HepG2 (cell line): Measurements from ENCODE around the gene DOCK4. TPM values are rescaled to one million over a fixed set of nuclear protein-coding genes. Genes with fewer than 3 reads are reported as not detected.

Experiments used
- ATAC-seq: fragments of 200-7000 bp; cut with Tn5 transposase; 3 replicates; pipeline ENCODE4 v1.9.1; 2020; ENCODE audit warnings: mild to moderate bottlenecking, moderate library complexity
- BruUV-seq: library from RNA; stranded (reverse); fragments of 400-500 nt; replicated peaks from 2 replicates; lab custom pipeline; 2021; lab: Mats Ljungman, UMichigan
- CTCF ChIA-PET: fragments of 300-600 bp; formaldehyde crosslinking; extraction: SDS; loops from one replicate; lab custom pipeline; 2021; ENCODE audit warnings: low total read pairs, inconsistent platforms, low intra/inter-chr PET ratio; lab: Yijun Ruan, JAX
- POLR2A ChIA-PET: fragments of 350-600 bp; sonication (Branson Sonifier 250); formaldehyde crosslinking; loops from one replicate; lab custom pipeline; 2020; ENCODE audit warnings: antibody characterized with exemption, inconsistent platforms; lab: Yijun Ruan, JAX
- DNase-seq: peaks from one replicate; pipeline ENCODE4 v3.0.0-alpha.2; 2015; ENCODE audit warnings: low spot score
- FAIRE-seq: peaks from 3 replicates; lab custom pipeline; 2011; peaks lifted over from hg19 to GRCh38; lab: Jason Lieb, UNC
- H2AFZ ChIP-seq: one replicate; pipeline ENCODE4 v1.6.1; 2011; ENCODE audit warnings: low read length, inconsistent platforms
- H3K27ac ChIP-seq: fragments of 300-600 bp; 3 replicates; pipeline ENCODE4 v1.8.0; 2011; ENCODE audit warnings: mixed run types, mild to moderate bottlenecking, mixed read lengths, low read length, inconsistent platforms; ENCODE audit not compliant: insufficient read depth; ENCODE audit errors: extremely low read length
- H3K27me3 ChIP-seq, 2 experiments: fragments of 200-600 bp in 1 of 2; 2 replicates in 1 of 2; 3 replicates in 1 of 2; pipeline versions ENCODE4 v1.6.0 to v1.8.0; 2011; ENCODE audit warnings: low read length in 2 of 2, mild to moderate bottlenecking in 2 of 2, moderate library complexity in 2 of 2, inconsistent platforms in 1 of 2; ENCODE audit not compliant: insufficient read depth in 2 of 2, control insufficient read depth in 1 of 2
- H3K36me3 ChIP-seq, 2 experiments: fragments of 200-600 bp in 1 of 2; replicated peaks in 1 of 2; 2 replicates in 1 of 2; 3 replicates in 1 of 2; pipeline versions ENCODE4 v1.5.1 to v1.8.0; 2011; ENCODE audit warnings: low read length in 2 of 2, inconsistent platforms in 1 of 2; ENCODE audit not compliant: insufficient read depth in 2 of 2, control insufficient read depth in 1 of 2
- H3K4me1 ChIP-seq: 2 replicates; pipeline ENCODE4 v1.5.1; 2012; ENCODE audit warnings: low read length, inconsistent platforms; ENCODE audit not compliant: insufficient read depth
- H3K4me2 ChIP-seq: 2 replicates; pipeline ENCODE4 v1.6.0; 2011; ENCODE audit warnings: low read depth, low read length, inconsistent platforms
- H3K4me3 ChIP-seq, 3 experiments: fragments of 200-600 bp in 1 of 3; sonication (generic), shearing (Covaris generic) in 1 of 3; replicated peaks in 1 of 3; 2 replicates each; pipeline ENCODE4 v1.5.1; 2011 to 2016; ENCODE audit warnings: low read length in 3 of 3, inconsistent platforms in 2 of 3, low read depth in 2 of 3, mild to moderate bottlenecking in 2 of 3, control low read depth in 1 of 3, mixed read lengths in 1 of 3; ENCODE audit not compliant: insufficient read depth in 1 of 3
- H3K79me2 ChIP-seq: one replicate; pipeline ENCODE4 v1.6.1; 2011; ENCODE audit warnings: low read length, inconsistent platforms; ENCODE audit not compliant: insufficient read depth
- H3K9ac ChIP-seq: 2 replicates; pipeline ENCODE4 v1.6.0; 2011; ENCODE audit warnings: mild to moderate bottlenecking, low read depth, low read length, inconsistent platforms; ENCODE audit not compliant: insufficient read depth
- H3K9me3 ChIP-seq: 2 replicates; pipeline ENCODE4 v1.5.1; 2012; ENCODE audit warnings: mild to moderate bottlenecking, low read length
- H4K20me1 ChIP-seq: 2 replicates; pipeline ENCODE4 v1.6.0; 2011; ENCODE audit warnings: inconsistent platforms, mild to moderate bottlenecking, low read length, moderate library complexity; ENCODE audit not compliant: insufficient read depth
- CBX1 ChIP-seq: IDR thresholded peaks from one replicate; pipeline ENCODE4 v1.6.1; 2016; ENCODE audit warnings: antibody characterized with exemption, low read depth
- FIP1L1 ChIP-seq: fragments of 200-400 bp; formaldehyde crosslinking; IDR thresholded peaks from 2 replicates; pipeline ENCODE4 v1.6.1; 2018; ENCODE audit warnings: low read depth, mild to moderate bottlenecking, low read length, moderate library complexity, borderline replicate concordance; ENCODE audit not compliant: insufficient read depth
- GATAD1 ChIP-seq: IDR thresholded peaks from 2 replicates; pipeline ENCODE4 v1.6.1; 2016; ENCODE audit warnings: missing genetic modification reagents, missing compliant biosample characterization
- GFI1 ChIP-seq: sonication (generic); formaldehyde crosslinking; IDR thresholded peaks from 2 replicates; pipeline ENCODE4 v1.5.0; 2020; ENCODE audit warnings: missing genetic modification reagents, mild to moderate bottlenecking, borderline replicate concordance
- ISX ChIP-seq: sonication (generic); formaldehyde crosslinking; conservative IDR thresholded peaks from 2 replicates; pipeline ENCODE4 v1.5.0; 2020; ENCODE audit warnings: missing genetic modification reagents
- KMT2A ChIP-seq: sonication (generic); formaldehyde crosslinking; IDR thresholded peaks from 2 replicates; pipeline ENCODE4 v1.4.0; 2020; ENCODE audit warnings: missing genetic modification reagents
- NCOA2 ChIP-seq: sonication (generic); formaldehyde crosslinking; IDR thresholded peaks from 2 replicates; pipeline ENCODE4 v1.8.0; 2022; ENCODE audit warnings: inconsistent platforms
- ONECUT2 ChIP-seq: sonication (generic); formaldehyde crosslinking; IDR thresholded peaks from 2 replicates; pipeline ENCODE4 v1.4.0; 2020; ENCODE audit warnings: missing genetic modification reagents
- PRDM10 ChIP-seq: sonication (generic); formaldehyde crosslinking; IDR thresholded peaks from 2 replicates; pipeline ENCODE4 v1.4.0; 2020; ENCODE audit warnings: low read depth, missing genetic modification reagents
- SMAD3 ChIP-seq: sonication (generic); formaldehyde crosslinking; IDR thresholded peaks from 2 replicates; pipeline ENCODE4 v1.4.0; 2020; ENCODE audit warnings: missing genetic modification reagents
- SP5 ChIP-seq: IDR thresholded peaks from 2 replicates; pipeline ENCODE4 v1.6.1; 2016; ENCODE audit warnings: low read depth, borderline replicate concordance
- TBX2 ChIP-seq: sonication (generic); formaldehyde crosslinking; IDR thresholded peaks from 2 replicates; pipeline ENCODE4 v1.5.0; 2020; ENCODE audit warnings: missing genetic modification reagents, mild to moderate bottlenecking, borderline replicate concordance
- TFE3 ChIP-seq: IDR thresholded peaks from 2 replicates; pipeline ENCODE4 v1.6.1; 2016
- ZNF704 ChIP-seq: sonication (generic); formaldehyde crosslinking; IDR thresholded peaks from 2 replicates; pipeline ENCODE4 v1.8.1; 2023; ENCODE audit warnings: mild to moderate bottlenecking, inconsistent platforms, moderate library complexity, missing genetic modification reagents, borderline replicate concordance
- ZNF841 ChIP-seq: sonication (generic); formaldehyde crosslinking; IDR thresholded peaks from 2 replicates; pipeline ENCODE4 v1.8.1; 2023; ENCODE audit warnings: missing genetic modification reagents, borderline replicate concordance
- ZSCAN20 ChIP-seq: sonication (generic); formaldehyde crosslinking; IDR thresholded peaks from 2 replicates; pipeline ENCODE4 v1.4.0; 2020; ENCODE audit warnings: missing genetic modification reagents, mild to moderate bottlenecking, borderline replicate concordance
- ZSCAN21 ChIP-seq: sonication (generic); formaldehyde crosslinking; IDR thresholded peaks from 2 replicates; pipeline ENCODE4 v1.8.0; 2022; ENCODE audit warnings: mild to moderate bottlenecking, missing genetic modification reagents, moderate library complexity, borderline replicate concordance
- WGBS: methylation state at CpG from one replicate; pipeline ENCODE4 v1.1.6; 2017; ENCODE audit warnings: low lambda C conversion rate; 5-methylcytosine and 5-hydroxymethylcytosine counted together
- in situ Hi-C: cut with HindIII; loops from 2 replicates; pipeline ENCODE4 v1.10.0; 2017; ENCODE audit warnings: low pct_unique_long_range_greater_than_20kb; ENCODE audit not compliant: extremely low pct_ligation_motif_present
- intact Hi-C: fragments of 100-400 bp; cut with micrococcal nuclease; formaldehyde crosslinking; loops from one replicate; pipeline ENCODE4 v1.10.0; 2022; ENCODE audit not compliant: unreplicated experiment
- polyA plus RNA-seq, 8 experiments: library from polyadenylated mRNA; depleted of rRNA in 3 of 8; stranded (reverse) in 7 of 8; unstranded in 1 of 8; fragments of >200 nt; fragmentation: Illumina TruSeq in 4 of 8; extraction: Trizol in 4 of 8; gene quantifications; 2 replicates each; pipeline versions ENCODE4 v1.2.1 to v1.2.3, GENCODE V29; 2011 to 2016; ENCODE audit warnings: low read depth in 4 of 8, missing spikeins in 1 of 8, mixed read lengths in 1 of 8; ENCODE audit not compliant: insufficient read depth in 1 of 8
- total RNA-seq, 5 experiments: library from RNA; depleted of rRNA; stranded (reverse); fragments of >200 nt; fragmentation: Illumina TruSeq; extraction: Trizol; gene quantifications; 2 replicates each; pipeline ENCODE4 v1.2.3, GENCODE V29; 2016; ENCODE audit warnings: low read depth in 1 of 5

The DOCK4 gene
- total and polyA plus RNA-seq, 2 of the 13 experiments (the other 11 are each of a cell fraction or from before 2014, with no cell fraction given): 13.5 to 17.4 TPM

- no peak for FAIRE-seq
- no peak for TF ChIP-seq CBX1
- TF ChIP-seq SMAD3 (CRISPR knock-in tag): no peak
- TF ChIP-seq TFE3 (CRISPR knock-in tag): no peak
- no peak for TF ChIP-seq ZNF841 (CRISPR knock-in tag)
- TF ChIP-seq SP5 (CRISPR knock-in tag): no peak
- TF ChIP-seq GATAD1 (CRISPR knock-in tag): no peak
- TF ChIP-seq NCOA2: no peak
- TF ChIP-seq ZNF704 (CRISPR knock-in tag): no peak
- no peak for TF ChIP-seq KMT2A (CRISPR knock-in tag)
- no peak for TF ChIP-seq TBX2 (CRISPR knock-in tag)
- no peak for TF ChIP-seq FIP1L1
- TF ChIP-seq ISX (CRISPR knock-in tag): no peak
- no peak for TF ChIP-seq ZSCAN20 (CRISPR knock-in tag)
- no peak for TF ChIP-seq PRDM10 (CRISPR knock-in tag)
- no peak for TF ChIP-seq ONECUT2
- TF ChIP-seq GFI1 (CRISPR knock-in tag): no peak
- TF ChIP-seq ZSCAN21 (CRISPR knock-in tag): no peak
These were observed 385.6 kb downstream of the DOCK4 start for GRCh38 chr7:111820621-111821020.

More at GRCh38 chr7:111820621-111821020, 385.6 kb downstream of the DOCK4 start:
- Histone ChIP-seq H3K4me3 (no peak overlapping the region), H4K20me1 (no peaks in the 10 kb centered on the region), H3K27me3 (no peaks in the 10 kb centered on the region; a peak in 1 of 5 replicates), H3K36me3 (peaks cover 4 to 7% of the 10 kb centered on the region in 2 experiments; a peak in 4 of 5 replicates), H3K79me2 (no peaks in the 10 kb centered on the region), H3K4me1 (no peaks in the 10 kb centered on the region), H3K9me3 (no peaks in the 10 kb centered on the region), H3K27ac (no peak overlapping the region), H3K9ac (no peak overlapping the region), H3K4me2 (no peak overlapping the region), H2AFZ (no peak overlapping the region)
- DNase-seq (no peak), ATAC-seq (no peak)
- in situ Hi-C loops: no loop called here
- 98% methylated on average over 2 of the region's 2 CpGs for WGBS
- ChIA-PET CTCF (no interaction called here), POLR2A (no interaction called here)
- no TSS peak for BruUV-seq
- intact Hi-C loops: no loop called here
